GM12878 (cell line): ENCODE data around the gene SMPD3. TPM values are rescaled to one million over a fixed set of nuclear protein-coding genes. Genes with fewer than 3 reads are reported as not detected.
A peak's percentile ranks its signal among the peaks of the same experiment; 100 is the strongest.

Experiments
- BRCA1 ChIP-seq: IDR thresholded peaks from 2 replicates; pipeline ENCODE4 v1.6.1; 2011; ENCODE audit warnings: low read depth, low read length, improper control_type of control experiment
- CHD1 ChIP-seq: IDR thresholded peaks from 2 replicates; pipeline ENCODE4 v1.6.1; 2012; ENCODE audit warnings: low read depth, low read length, improper control_type of control experiment
- DPF2 ChIP-seq: fragments of 450-650 bp; IDR thresholded peaks from 2 replicates; pipeline ENCODE4 v1.6.1; 2017; ENCODE audit warnings: mild to moderate bottlenecking
- EED ChIP-seq: sonication (generic); IDR thresholded peaks from 2 replicates; pipeline ENCODE4 v1.6.1; 2016; ENCODE audit warnings: antibody characterized with exemption, low read depth
- ETV6 ChIP-seq, 2 experiments: fragments of 450-650 bp in 1 of 2; IDR thresholded peaks in 1 of 2; conservative IDR thresholded peaks in 1 of 2; 2 replicates each; pipeline ENCODE4 v1.6.1; 2014; ENCODE audit warnings: antibody characterized with exemption in 1 of 2, borderline replicate concordance in 1 of 2, low read depth in 1 of 2, mild to moderate bottlenecking in 1 of 2, moderate library complexity in 1 of 2
- GABPA ChIP-seq: IDR thresholded peaks from 2 replicates; pipeline ENCODE4 v1.6.1; 2014; ENCODE audit warnings: antibody characterized with exemption, low read depth, mild to moderate bottlenecking, inconsistent platforms
- IKZF1 ChIP-seq: fragments of 450-650 bp; conservative IDR thresholded peaks from 2 replicates; pipeline ENCODE4 v1.6.1; 2017; ENCODE audit warnings: antibody characterized with exemption, mild to moderate bottlenecking
- IKZF2 ChIP-seq, 2 experiments: fragments of 450-650 bp; IDR thresholded peaks; 2 replicates each; pipeline ENCODE4 v1.6.1; 2017; ENCODE audit warnings: mild to moderate bottlenecking in 2 of 2, moderate library complexity in 2 of 2
- JUNB ChIP-seq: IDR thresholded peaks from 2 replicates; pipeline ENCODE4 v1.6.1; 2016; ENCODE audit warnings: antibody characterized with exemption, mild to moderate bottlenecking
- KLF5 ChIP-seq: fragments of 450-650 bp; IDR thresholded peaks from 2 replicates; pipeline ENCODE4 v1.6.1; 2014; ENCODE audit warnings: mild to moderate bottlenecking; ENCODE audit not compliant: partially characterized antibody
- MTA3 ChIP-seq: IDR thresholded peaks from 2 replicates; pipeline ENCODE4 v1.6.1; 2012; ENCODE audit warnings: low read length, inconsistent platforms, borderline replicate concordance
- MYB ChIP-seq: fragments of 150-350 bp; IDR thresholded peaks from 2 replicates; pipeline ENCODE4 v1.6.1; 2014; ENCODE audit warnings: mild to moderate bottlenecking, low read depth, low read length, borderline replicate concordance
- PML ChIP-seq: IDR thresholded peaks from 2 replicates; pipeline ENCODE4 v1.6.1; 2012; ENCODE audit warnings: low read length, inconsistent platforms
- RB1 ChIP-seq: fragments of 450-650 bp; formaldehyde crosslinking; IDR thresholded peaks from 2 replicates; pipeline ENCODE4 v1.6.1; 2017; ENCODE audit warnings: mild to moderate bottlenecking, borderline replicate concordance
- SMAD5 ChIP-seq: IDR thresholded peaks from 2 replicates; pipeline ENCODE4 v1.6.1; 2016; ENCODE audit warnings: antibody characterized with exemption, low read depth
- ZSCAN29 ChIP-seq: fragments of 450-650 bp; IDR thresholded peaks from 2 replicates; pipeline ENCODE4 v1.6.1; 2017; ENCODE audit warnings: mild to moderate bottlenecking, moderate library complexity
- polyA plus RNA-seq, 11 experiments: library from polyadenylated mRNA; depleted of rRNA in 4 of 11; unstranded in 6 of 11; stranded (reverse) in 5 of 11; fragments of >200 nt; fragmentation: Nextera tagmentation in 4 of 11; fragmentation: Illumina TruSeq in 1 of 11; extraction: Ambion mirVana in 4 of 11; extraction: Trizol in 1 of 11; gene quantifications; 1 replicate in 1 of 11; 2 replicates in 10 of 11; pipeline versions ENCODE4 v1.2.1 to v1.2.3, GENCODE V29; 2011 to 2016; ENCODE audit warnings: inconsistent platforms in 2 of 11, missing spikeins in 2 of 11, low read depth in 1 of 11
- total RNA-seq, 4 experiments: library from RNA; depleted of rRNA in 3 of 4; stranded (reverse); fragments of >200 nt in 3 of 4; fragmentation: Illumina TruSeq in 1 of 4; extraction: Trizol in 1 of 4; gene quantifications; 2 replicates each; pipeline versions ENCODE4 v1.2.1 to v1.2.3, GENCODE V29; 2013 to 2021
- TF ChIP-seq, protein P1 (sequence below): IDR thresholded peaks from 2 replicates; pipeline ENCODE4 v1.6.1; 2012; ENCODE audit warnings: low read depth, low read length, improper control_type of control experiment
- TF ChIP-seq, protein P2 (sequence below): fragments of 450-650 bp; IDR thresholded peaks from 2 replicates; pipeline ENCODE4 v1.6.1; 2017; ENCODE audit warnings: mild to moderate bottlenecking
- TF ChIP-seq, protein P3 (sequence below): IDR thresholded peaks from 2 replicates; pipeline ENCODE4 v1.6.1; 2011; ENCODE audit warnings: mild to moderate bottlenecking, low read depth, low read length, moderate library complexity; ENCODE audit not compliant: insufficient replicate concordance
- TF ChIP-seq, protein P4 (sequence below): IDR thresholded peaks from 2 replicates; pipeline ENCODE4 v1.6.1; 2012; ENCODE audit warnings: low read depth, low read length, improper control_type of control experiment
- TF ChIP-seq, protein P5 (sequence below): fragments of 450-650 bp; IDR thresholded peaks from 2 replicates; pipeline ENCODE4 v1.6.1; 2016; ENCODE audit warnings: mild to moderate bottlenecking
- TF ChIP-seq, protein P6 (sequence below): IDR thresholded peaks from 2 replicates; pipeline ENCODE4 v1.6.1; 2012; ENCODE audit warnings: mild to moderate bottlenecking, low read depth, low read length

Gene SMPD3
- total and polyA plus RNA-seq, 10 of the 15 experiments (the other 5 are each of a cell fraction or from before 2014, with no cell fraction given) = 0.04 to 2.0 (median 1.2) TPM

DNA sequence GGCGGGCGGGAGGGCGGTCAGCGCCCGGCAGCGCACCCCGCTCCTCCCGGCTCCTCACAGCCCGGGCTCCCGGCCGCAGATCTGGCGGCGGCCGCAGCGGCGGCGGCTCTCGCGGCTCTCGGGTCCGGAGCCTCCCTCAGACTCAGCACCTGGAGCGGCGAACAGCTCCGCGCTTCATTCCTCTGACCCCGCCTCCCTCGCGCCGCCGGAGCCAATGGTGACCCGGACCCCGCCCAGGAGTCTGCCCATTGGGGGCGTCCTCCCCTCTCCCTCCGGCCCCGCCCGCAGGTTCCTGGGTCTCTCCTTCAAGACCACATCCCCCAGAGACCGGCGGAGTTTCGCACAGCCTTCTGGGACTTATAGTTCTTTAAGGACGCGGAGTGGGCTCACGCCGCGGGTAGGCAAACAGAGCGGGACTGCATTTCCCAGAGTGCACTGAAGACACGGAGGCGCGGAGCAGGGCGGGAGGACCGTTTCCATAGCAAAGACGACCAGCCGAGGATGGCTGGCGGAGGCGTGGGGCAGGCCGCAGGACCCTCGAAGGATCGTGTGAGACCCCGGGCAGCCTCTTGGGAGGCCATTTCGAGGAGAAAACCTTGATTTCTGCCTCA lies at the start of gene SMPD3 (continued):
- TF ChIP-seq MTA3 = no peak
- TF ChIP-seq CHD1 = no peak
- TF ChIP-seq, protein P1, sequence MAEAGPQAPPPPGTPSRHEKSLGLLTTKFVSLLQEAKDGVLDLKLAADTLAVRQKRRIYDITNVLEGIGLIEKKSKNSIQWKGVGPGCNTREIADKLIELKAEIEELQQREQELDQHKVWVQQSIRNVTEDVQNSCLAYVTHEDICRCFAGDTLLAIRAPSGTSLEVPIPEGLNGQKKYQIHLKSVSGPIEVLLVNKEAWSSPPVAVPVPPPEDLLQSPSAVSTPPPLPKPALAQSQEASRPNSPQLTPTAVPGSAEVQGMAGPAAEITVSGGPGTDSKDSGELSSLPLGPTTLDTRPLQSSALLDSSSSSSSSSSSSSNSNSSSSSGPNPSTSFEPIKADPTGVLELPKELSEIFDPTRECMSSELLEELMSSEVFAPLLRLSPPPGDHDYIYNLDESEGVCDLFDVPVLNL = no peak
- TF ChIP-seq, protein P2, sequence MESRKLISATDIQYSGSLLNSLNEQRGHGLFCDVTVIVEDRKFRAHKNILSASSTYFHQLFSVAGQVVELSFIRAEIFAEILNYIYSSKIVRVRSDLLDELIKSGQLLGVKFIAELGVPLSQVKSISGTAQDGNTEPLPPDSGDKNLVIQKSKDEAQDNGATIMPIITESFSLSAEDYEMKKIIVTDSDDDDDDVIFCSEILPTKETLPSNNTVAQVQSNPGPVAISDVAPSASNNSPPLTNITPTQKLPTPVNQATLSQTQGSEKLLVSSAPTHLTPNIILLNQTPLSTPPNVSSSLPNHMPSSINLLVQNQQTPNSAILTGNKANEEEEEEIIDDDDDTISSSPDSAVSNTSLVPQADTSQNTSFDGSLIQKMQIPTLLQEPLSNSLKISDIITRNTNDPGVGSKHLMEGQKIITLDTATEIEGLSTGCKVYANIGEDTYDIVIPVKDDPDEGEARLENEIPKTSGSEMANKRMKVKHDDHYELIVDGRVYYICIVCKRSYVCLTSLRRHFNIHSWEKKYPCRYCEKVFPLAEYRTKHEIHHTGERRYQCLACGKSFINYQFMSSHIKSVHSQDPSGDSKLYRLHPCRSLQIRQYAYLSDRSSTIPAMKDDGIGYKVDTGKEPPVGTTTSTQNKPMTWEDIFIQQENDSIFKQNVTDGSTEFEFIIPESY = no peak
- TF ChIP-seq MYB = no peak
- TF ChIP-seq PML = no peak
- TF ChIP-seq ZSCAN29 = no peak
- peak; percentile 43; the same call in 1 of the 2 replicates for TF ChIP-seq GABPA
- TF ChIP-seq BRCA1 = no peak
- TF ChIP-seq DPF2 = no peak
- TF ChIP-seq KLF5 = no peak
- no peak for TF ChIP-seq ETV6 (conservative IDR thresholded peaks at IDR 0.05 in 1 of 2, IDR thresholded peaks at IDR 0.05 in 1 of 2; ENCODE audit: borderline replicate concordance in 1 of 2, low read depth in 1 of 2)
- TF ChIP-seq, protein P3, sequence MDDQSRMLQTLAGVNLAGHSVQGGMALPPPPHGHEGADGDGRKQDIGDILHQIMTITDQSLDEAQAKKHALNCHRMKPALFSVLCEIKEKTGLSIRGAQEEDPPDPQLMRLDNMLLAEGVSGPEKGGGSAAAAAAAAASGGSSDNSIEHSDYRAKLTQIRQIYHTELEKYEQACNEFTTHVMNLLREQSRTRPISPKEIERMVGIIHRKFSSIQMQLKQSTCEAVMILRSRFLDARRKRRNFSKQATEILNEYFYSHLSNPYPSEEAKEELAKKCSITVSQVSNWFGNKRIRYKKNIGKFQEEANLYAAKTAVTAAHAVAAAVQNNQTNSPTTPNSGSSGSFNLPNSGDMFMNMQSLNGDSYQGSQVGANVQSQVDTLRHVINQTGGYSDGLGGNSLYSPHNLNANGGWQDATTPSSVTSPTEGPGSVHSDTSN = no peak
- no peak for TF ChIP-seq SMAD5
- TF ChIP-seq, protein P4, sequence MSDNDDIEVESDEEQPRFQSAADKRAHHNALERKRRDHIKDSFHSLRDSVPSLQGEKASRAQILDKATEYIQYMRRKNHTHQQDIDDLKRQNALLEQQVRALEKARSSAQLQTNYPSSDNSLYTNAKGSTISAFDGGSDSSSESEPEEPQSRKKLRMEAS = 0 out of 2 replicates have a peak, but pooled peaks have one; percentile 12
- TF ChIP-seq RB1 = no peak; the same call in 1 of the 2 replicates
- no peak for TF ChIP-seq IKZF2 (IDR thresholded peaks at IDR 0.05)
- no peak for TF ChIP-seq JUNB
- peak; percentile 96 for TF ChIP-seq IKZF1
- TF ChIP-seq, protein P5, sequence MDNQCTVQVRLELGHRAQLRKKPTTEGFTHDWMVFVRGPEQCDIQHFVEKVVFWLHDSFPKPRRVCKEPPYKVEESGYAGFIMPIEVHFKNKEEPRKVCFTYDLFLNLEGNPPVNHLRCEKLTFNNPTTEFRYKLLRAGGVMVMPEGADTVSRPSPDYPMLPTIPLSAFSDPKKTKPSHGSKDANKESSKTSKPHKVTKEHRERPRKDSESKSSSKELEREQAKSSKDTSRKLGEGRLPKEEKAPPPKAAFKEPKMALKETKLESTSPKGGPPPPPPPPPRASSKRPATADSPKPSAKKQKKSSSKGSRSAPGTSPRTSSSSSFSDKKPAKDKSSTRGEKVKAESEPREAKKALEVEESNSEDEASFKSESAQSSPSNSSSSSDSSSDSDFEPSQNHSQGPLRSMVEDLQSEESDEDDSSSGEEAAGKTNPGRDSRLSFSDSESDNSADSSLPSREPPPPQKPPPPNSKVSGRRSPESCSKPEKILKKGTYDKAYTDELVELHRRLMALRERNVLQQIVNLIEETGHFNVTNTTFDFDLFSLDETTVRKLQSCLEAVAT = no peak
- TF ChIP-seq, protein P6, sequence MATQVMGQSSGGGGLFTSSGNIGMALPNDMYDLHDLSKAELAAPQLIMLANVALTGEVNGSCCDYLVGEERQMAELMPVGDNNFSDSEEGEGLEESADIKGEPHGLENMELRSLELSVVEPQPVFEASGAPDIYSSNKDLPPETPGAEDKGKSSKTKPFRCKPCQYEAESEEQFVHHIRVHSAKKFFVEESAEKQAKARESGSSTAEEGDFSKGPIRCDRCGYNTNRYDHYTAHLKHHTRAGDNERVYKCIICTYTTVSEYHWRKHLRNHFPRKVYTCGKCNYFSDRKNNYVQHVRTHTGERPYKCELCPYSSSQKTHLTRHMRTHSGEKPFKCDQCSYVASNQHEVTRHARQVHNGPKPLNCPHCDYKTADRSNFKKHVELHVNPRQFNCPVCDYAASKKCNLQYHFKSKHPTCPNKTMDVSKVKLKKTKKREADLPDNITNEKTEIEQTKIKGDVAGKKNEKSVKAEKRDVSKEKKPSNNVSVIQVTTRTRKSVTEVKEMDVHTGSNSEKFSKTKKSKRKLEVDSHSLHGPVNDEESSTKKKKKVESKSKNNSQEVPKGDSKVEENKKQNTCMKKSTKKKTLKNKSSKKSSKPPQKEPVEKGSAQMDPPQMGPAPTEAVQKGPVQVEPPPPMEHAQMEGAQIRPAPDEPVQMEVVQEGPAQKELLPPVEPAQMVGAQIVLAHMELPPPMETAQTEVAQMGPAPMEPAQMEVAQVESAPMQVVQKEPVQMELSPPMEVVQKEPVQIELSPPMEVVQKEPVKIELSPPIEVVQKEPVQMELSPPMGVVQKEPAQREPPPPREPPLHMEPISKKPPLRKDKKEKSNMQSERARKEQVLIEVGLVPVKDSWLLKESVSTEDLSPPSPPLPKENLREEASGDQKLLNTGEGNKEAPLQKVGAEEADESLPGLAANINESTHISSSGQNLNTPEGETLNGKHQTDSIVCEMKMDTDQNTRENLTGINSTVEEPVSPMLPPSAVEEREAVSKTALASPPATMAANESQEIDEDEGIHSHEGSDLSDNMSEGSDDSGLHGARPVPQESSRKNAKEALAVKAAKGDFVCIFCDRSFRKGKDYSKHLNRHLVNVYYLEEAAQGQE = peak; percentile 81
- no peak for TF ChIP-seq EED
